ENCODE measurements around the gene EPAS1.

EPAS1 gene

DNA sequence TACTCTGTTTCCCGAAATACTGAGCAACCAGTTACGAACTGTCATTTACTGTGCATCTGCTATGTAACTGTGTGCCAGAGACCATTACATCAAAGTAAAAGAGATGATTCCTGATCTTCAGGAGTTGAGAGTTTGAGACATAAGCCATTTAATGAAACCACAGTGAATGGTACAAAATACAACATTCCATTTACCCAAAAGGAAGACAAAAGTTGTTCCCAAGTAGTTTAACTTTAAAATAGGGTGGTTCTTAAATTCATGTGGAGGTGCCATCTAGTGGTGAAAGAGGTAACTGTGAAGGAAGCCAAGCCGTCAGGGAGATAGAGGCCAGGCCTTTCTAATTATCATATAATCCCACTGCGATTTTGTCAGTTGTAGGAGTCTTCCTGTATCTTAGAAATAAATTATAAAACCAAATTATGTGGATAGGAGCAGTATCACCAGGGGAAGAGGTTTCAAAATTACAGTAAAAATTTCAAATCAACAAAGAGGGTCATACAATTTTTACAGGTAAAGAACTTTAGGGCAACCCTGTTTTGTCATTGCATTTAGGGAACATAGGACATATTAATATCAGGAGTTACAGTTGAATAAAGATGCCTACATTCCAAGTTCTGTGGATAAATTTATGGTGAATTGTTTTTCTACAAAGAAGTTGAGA, 67.7 kb downstream of the EPAS1 start:
- H3K4me1 ChIP-seq (ENCODE audit: control insufficient read depth, low read depth, low read length) = no peaks in the 10 kb centered on the region
- no peak overlapping the region for H3K27ac ChIP-seq (ENCODE audit: low read length)
- no peaks in the 10 kb centered on the region for H3K36me3 ChIP-seq (ENCODE audit: control insufficient read depth, low read depth, low read length)
- no peaks in the 10 kb centered on the region for H3K9me3 ChIP-seq (ENCODE audit: control insufficient read depth, low read depth, low read length)
- H3K9ac ChIP-seq (ENCODE audit: low read length) = no peak overlapping the region
- no peaks in the 10 kb centered on the region for H3K27me3 ChIP-seq (ENCODE audit: control insufficient read depth, insufficient read depth, low read length)
- H3K4me3 ChIP-seq (ENCODE audit: low read length) = no peak overlapping the region

DNA sequence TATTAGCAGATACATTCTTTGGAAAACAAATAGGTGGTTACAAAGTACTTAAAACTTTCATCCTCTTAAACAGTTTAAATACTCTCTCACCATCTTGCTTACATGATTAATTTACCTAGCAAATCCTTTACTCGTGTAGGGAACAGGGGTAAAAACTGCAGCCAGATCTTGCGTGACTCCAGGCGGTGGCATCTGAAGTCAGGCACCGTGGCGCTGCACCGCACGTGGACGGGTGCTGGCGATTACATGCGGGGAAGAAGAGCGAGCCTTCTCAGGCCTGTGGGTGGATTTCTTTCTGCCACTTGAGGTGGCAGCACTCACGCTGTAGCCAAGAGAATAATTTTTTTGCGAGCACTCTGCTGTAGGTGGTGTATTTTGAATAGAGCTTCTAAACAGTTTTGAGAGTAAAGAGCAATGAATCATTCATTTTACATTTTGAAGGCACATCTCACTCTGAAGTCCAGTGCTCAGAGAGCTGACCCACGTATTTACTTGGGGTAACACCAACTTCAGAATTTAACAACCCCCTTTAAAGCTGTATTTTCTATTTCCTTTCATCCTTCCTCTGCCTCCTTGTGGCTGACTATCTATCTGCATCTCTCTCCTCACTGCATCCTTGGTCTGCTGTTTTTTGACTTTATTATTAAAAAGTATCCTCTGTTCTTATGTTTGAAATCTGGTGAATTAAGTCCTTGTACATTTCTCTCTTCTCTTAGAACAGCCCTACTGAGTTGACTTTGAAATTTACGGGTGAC, 68.9 kb downstream of the EPAS1 start:
- Histone ChIP-seq H3K4me1 (ENCODE audit: control insufficient read depth, low read depth, low read length) (no peaks in the 10 kb centered on the region), H3K27ac (ENCODE audit: low read length) (no peak overlapping the region), H3K9ac (ENCODE audit: low read length) (no peak overlapping the region), H3K9me3 (ENCODE audit: control insufficient read depth, low read depth, low read length) (no peaks in the 10 kb centered on the region), H3K27me3 (ENCODE audit: control insufficient read depth, insufficient read depth, low read length) (no peaks in the 10 kb centered on the region), H3K36me3 (ENCODE audit: control insufficient read depth, low read depth, low read length) (no peaks in the 10 kb centered on the region), H3K4me3 (ENCODE audit: low read length) (no peak overlapping the region)

DNA sequence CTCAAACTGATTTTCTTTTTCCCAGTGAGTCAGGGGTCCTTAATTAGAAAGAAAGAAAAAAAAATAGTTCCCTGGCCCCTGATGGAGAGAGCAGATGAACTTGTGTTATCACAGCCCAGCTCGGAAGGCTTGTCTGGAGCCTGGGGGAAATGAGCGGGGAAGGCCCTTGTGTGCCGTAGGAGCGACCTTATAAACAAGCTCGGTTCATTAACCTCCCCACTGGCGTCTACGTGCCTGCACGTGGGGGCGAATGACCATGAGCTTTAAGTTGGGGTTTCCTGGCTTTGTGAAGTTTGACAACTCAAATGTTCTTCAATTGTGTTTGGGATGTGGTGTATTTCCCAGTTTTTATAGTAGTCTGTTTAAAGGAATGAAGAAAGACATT, 69.5 kb downstream of the EPAS1 start:
- H3K27me3 ChIP-seq (ENCODE audit: control insufficient read depth, insufficient read depth, low read length) = no peaks in the 10 kb centered on the region
- H3K9me3 ChIP-seq (ENCODE audit: control insufficient read depth, low read depth, low read length) = no peaks in the 10 kb centered on the region
- H3K4me3 ChIP-seq (ENCODE audit: low read length) = no peak overlapping the region
- no peak overlapping the region for H3K27ac ChIP-seq (ENCODE audit: low read length)
- H3K9ac ChIP-seq (ENCODE audit: low read length) = no peak overlapping the region
- no peaks in the 10 kb centered on the region for H3K36me3 ChIP-seq (ENCODE audit: control insufficient read depth, low read depth, low read length)
- no peaks in the 10 kb centered on the region for H3K4me1 ChIP-seq (ENCODE audit: control insufficient read depth, low read depth, low read length)

DNA sequence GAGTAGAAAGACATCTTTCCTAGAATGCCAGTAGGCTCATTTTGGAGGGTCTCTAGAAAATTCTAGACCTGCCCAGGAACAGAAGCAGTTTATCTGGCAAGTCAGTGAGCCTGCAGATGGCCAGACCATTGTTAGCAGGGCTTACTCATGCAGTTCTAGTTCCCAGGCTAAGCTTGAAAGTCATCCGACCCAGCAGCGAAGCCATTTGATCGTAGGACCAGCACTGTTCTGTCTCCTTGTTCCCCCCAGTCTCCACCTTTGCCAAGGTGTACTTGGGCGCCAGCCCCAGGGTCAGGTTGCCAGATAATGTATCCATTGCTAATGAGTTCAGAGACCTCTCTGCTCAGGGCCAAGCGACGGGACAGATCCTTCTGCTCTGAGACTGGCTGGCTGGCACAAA, 70.1 kb downstream of the EPAS1 start:
- Histone ChIP-seq H3K27me3 (ENCODE audit: control insufficient read depth, insufficient read depth, low read length) (no peaks in the 10 kb centered on the region), H3K9me3 (ENCODE audit: control insufficient read depth, low read depth, low read length) (no peaks in the 10 kb centered on the region), H3K36me3 (ENCODE audit: control insufficient read depth, low read depth, low read length) (no peaks in the 10 kb centered on the region), H3K4me3 (ENCODE audit: low read length) (no peak overlapping the region), H3K27ac (ENCODE audit: low read length) (no peak overlapping the region), H3K9ac (ENCODE audit: low read length) (no peak overlapping the region), H3K4me1 (ENCODE audit: control insufficient read depth, low read depth, low read length) (no peaks in the 10 kb centered on the region)

DNA sequence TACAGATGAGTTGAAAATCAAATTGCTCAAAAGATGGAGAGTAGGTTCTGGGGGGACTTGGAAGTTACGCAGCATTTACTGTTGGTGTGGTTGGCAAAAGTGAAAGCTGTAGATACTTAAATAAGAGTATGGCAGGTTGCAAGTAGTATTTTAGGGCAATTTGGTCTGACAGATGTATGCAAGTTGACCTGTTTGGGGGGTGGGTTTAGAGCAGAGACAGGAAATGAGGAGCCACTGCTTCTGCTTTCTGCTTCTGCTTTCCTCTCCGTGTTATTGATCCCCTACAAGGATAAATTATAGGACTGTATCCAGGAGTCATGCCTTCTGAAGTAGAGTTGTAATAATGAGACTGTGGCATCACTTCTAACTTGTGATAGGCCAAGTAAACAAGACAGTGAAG, 71.2 kb downstream of the EPAS1 start:
- H3K27me3 ChIP-seq (ENCODE audit: control insufficient read depth, insufficient read depth, low read length) = no peaks in the 10 kb centered on the region
- no peaks in the 10 kb centered on the region for H3K9me3 ChIP-seq (ENCODE audit: control insufficient read depth, low read depth, low read length)
- H3K9ac ChIP-seq (ENCODE audit: low read length) = no peak overlapping the region
- no peak overlapping the region for H3K4me3 ChIP-seq (ENCODE audit: low read length)
- H3K36me3 ChIP-seq (ENCODE audit: control insufficient read depth, low read depth, low read length) = no peaks in the 10 kb centered on the region
- no peaks in the 10 kb centered on the region for H3K4me1 ChIP-seq (ENCODE audit: control insufficient read depth, low read depth, low read length)
- no peak overlapping the region for H3K27ac ChIP-seq (ENCODE audit: low read length)

DNA sequence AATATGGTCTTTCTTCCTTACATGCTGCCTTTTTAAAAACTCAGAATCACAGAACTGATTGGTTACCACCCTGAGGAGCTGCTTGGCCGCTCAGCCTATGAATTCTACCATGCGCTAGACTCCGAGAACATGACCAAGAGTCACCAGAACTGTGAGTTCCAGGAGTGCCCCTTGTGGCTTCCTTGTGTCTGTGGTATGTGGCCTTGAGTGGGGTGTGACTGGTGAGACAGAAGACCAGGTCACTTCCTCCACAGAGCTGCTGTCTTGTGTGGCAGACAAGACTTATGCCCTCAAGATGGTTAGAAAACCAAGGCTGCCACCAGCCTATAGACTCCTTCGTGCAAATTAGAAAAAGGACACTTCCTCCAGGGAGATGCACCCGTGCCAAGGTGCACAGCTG, 72.6 kb downstream of the EPAS1 start:
- no peaks in the 10 kb centered on the region for H3K36me3 ChIP-seq (ENCODE audit: control insufficient read depth, low read depth, low read length)
- no peaks in the 10 kb centered on the region for H3K9me3 ChIP-seq (ENCODE audit: control insufficient read depth, low read depth, low read length)
- H3K27me3 ChIP-seq (ENCODE audit: control insufficient read depth, insufficient read depth, low read length) = no peaks in the 10 kb centered on the region
- no peak overlapping the region for H3K4me3 ChIP-seq (ENCODE audit: low read length)
- no peak overlapping the region for H3K27ac ChIP-seq (ENCODE audit: low read length)
- no peaks in the 10 kb centered on the region for H3K4me1 ChIP-seq (ENCODE audit: control insufficient read depth, low read depth, low read length)
- H3K9ac ChIP-seq (ENCODE audit: low read length) = no peak overlapping the region

DNA sequence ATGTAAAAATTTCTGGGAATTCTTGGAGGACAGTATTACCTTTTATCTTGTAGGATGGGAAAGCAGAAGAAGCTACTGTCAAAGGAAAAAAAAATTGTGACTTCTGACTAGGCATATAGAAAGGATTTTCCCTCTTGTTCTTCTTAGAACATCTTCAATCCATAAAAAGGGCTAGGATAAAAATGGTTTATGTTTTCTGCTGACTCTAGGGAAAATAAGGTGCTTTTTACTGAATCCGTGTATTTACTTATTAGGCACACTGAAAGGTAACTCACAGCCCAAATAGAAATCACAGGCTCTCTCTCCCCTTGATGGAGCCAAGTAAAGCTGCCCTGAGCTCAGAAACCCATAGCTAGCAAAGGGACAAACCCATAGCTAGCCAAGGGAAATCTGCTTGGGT, 74.6 kb downstream of the EPAS1 start:
- Histone ChIP-seq H3K4me3 (ENCODE audit: low read length) (no peak overlapping the region), H3K9ac (ENCODE audit: low read length) (no peak overlapping the region), H3K27ac (ENCODE audit: low read length) (no peak overlapping the region), H3K36me3 (ENCODE audit: control insufficient read depth, low read depth, low read length) (no peaks in the 10 kb centered on the region), H3K4me1 (ENCODE audit: control insufficient read depth, low read depth, low read length) (no peaks in the 10 kb centered on the region), H3K27me3 (ENCODE audit: control insufficient read depth, insufficient read depth, low read length) (no peaks in the 10 kb centered on the region), H3K9me3 (ENCODE audit: control insufficient read depth, low read depth, low read length) (no peaks in the 10 kb centered on the region)

DNA sequence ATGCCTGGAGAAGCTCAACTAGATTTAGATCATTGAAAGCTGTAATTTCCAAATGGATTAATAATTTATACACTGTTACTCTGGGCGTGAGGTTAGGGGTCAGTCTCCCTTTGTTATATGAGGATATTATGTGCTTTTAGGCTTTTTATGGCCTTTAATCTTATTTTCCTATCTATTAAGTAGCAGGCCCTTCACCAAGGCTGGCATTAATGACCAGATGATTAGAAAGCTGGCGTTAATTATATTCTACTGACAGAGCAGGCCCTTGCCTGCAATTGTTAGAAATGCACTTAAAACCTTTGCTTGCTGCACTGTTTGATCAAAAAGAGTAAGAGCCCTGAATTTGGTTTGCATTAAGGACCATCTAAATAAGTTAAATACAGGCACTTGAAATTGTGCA, 75.3 kb downstream of the EPAS1 start:
- H3K9me3 ChIP-seq (ENCODE audit: control insufficient read depth, low read depth, low read length) = no peaks in the 10 kb centered on the region
- H3K4me3 ChIP-seq (ENCODE audit: low read length) = no peak overlapping the region
- no peaks in the 10 kb centered on the region for H3K27me3 ChIP-seq (ENCODE audit: control insufficient read depth, insufficient read depth, low read length)
- no peaks in the 10 kb centered on the region for H3K4me1 ChIP-seq (ENCODE audit: control insufficient read depth, low read depth, low read length)
- no peaks in the 10 kb centered on the region for H3K36me3 ChIP-seq (ENCODE audit: control insufficient read depth, low read depth, low read length)
- no peak overlapping the region for H3K9ac ChIP-seq (ENCODE audit: low read length)
- no peak overlapping the region for H3K27ac ChIP-seq (ENCODE audit: low read length)

DNA sequence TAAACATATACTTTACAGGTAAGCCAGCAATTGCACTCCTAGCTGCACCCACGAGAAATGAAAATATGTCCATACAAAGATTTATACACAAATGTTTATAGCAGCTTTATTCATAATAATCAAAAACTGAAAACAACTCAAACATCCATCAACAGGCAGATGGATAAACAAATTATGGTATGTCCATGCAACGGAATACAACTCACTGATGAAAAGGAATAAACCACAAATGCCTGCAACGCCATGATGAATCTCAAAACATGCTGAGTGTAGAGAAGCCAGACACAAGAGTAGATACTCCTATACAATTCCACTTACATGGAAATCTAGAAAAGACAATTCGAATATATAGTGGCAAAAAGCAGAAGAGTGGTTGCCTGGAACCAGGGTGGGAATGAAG, 76.0 kb downstream of the EPAS1 start:
- Histone ChIP-seq H3K4me1 (ENCODE audit: control insufficient read depth, low read depth, low read length) (no peaks in the 10 kb centered on the region), H3K9ac (ENCODE audit: low read length) (no peak overlapping the region), H3K9me3 (ENCODE audit: control insufficient read depth, low read depth, low read length) (no peaks in the 10 kb centered on the region), H3K27me3 (ENCODE audit: control insufficient read depth, insufficient read depth, low read length) (no peaks in the 10 kb centered on the region), H3K4me3 (ENCODE audit: low read length) (no peak overlapping the region), H3K36me3 (ENCODE audit: control insufficient read depth, low read depth, low read length) (no peaks in the 10 kb centered on the region), H3K27ac (ENCODE audit: low read length) (no peak overlapping the region)

DNA sequence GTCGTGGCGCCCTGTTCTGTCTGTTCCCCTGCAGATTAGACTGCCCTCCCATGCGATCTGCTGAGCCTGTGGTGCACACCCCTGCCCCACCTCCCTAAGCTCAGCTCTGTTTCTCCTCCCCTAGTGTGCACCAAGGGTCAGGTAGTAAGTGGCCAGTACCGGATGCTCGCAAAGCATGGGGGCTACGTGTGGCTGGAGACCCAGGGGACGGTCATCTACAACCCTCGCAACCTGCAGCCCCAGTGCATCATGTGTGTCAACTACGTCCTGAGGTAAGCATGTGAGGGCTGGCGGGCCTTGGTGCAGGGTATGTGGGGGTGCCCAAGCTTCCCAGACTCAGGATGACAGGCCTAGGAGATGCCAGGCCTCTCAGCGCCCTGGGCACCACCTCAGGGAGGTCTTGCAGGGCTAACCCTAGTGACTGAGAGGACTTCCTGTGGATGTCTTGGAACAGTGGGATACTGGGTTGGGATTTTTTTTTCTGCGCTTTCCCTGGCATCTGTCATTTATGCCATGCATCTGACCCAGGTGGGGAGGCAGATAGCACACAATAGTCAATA, 78.4 kb downstream of the EPAS1 start:
- Histone ChIP-seq H3K36me3 (ENCODE audit: control insufficient read depth, low read depth, low read length) (no peaks in the 10 kb centered on the region), H3K27me3 (ENCODE audit: control insufficient read depth, insufficient read depth, low read length) (no peaks in the 10 kb centered on the region), H3K9ac (ENCODE audit: low read length) (no peak overlapping the region), H3K4me1 (ENCODE audit: control insufficient read depth, low read depth, low read length) (no peaks in the 10 kb centered on the region), H3K4me3 (ENCODE audit: low read length) (no peak overlapping the region), H3K9me3 (ENCODE audit: control insufficient read depth, low read depth, low read length) (no peaks in the 10 kb centered on the region), H3K27ac (ENCODE audit: low read length) (no peak overlapping the region)

DNA sequence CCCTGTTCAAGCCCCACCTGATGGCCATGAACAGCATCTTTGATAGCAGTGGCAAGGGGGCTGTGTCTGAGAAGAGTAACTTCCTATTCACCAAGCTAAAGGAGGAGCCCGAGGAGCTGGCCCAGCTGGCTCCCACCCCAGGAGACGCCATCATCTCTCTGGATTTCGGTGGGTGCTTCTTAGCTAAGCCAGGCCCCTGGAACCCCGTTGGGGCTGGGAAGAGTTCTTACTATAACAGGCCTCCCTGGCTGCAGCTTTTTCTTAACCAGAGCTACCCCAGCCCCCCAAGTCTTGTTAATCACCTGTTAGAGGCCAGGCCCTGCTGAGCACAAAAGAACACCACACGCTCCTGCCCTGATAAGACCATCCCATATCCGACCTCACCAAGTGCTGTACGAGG, 79.4 kb downstream of the EPAS1 start:
- Histone ChIP-seq H3K9me3 (ENCODE audit: control insufficient read depth, low read depth, low read length) (no peaks in the 10 kb centered on the region), H3K4me3 (ENCODE audit: low read length) (no peak overlapping the region), H3K9ac (ENCODE audit: low read length) (no peak overlapping the region), H3K36me3 (ENCODE audit: control insufficient read depth, low read depth, low read length) (no peaks in the 10 kb centered on the region), H3K27ac (ENCODE audit: low read length) (no peak overlapping the region), H3K4me1 (ENCODE audit: control insufficient read depth, low read depth, low read length) (no peaks in the 10 kb centered on the region), H3K27me3 (ENCODE audit: control insufficient read depth, insufficient read depth, low read length) (no peaks in the 10 kb centered on the region)

DNA sequence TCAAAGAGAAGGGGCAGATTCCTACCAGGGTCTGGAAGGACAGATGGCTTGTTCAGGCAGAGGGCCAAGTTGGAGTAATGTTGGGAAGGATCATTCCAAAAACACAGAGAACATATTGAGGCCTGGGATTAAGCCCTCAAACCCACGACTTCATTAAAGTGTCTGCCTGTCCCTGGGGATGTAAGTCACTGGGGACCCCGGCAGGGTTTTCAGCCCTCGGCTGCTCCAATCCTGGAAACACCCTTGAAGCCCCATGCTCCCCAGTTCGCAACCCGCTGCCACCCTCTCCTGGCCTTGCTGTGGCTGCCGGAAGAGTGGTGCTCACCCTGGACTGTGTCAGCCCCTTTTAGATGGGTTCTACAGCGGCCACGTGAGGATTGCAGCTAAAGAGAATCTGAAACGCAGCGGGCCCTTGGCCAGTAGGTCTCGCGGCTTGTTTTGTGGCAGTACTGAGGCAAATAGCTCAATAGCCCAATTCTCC, 79.9 kb downstream of the EPAS1 start:
- no peak overlapping the region for H3K27ac ChIP-seq (ENCODE audit: low read length)
- no peaks in the 10 kb centered on the region for H3K27me3 ChIP-seq (ENCODE audit: control insufficient read depth, insufficient read depth, low read length)
- no peaks in the 10 kb centered on the region for H3K9me3 ChIP-seq (ENCODE audit: control insufficient read depth, low read depth, low read length)
- no peaks in the 10 kb centered on the region for H3K4me1 ChIP-seq (ENCODE audit: control insufficient read depth, low read depth, low read length)
- H3K9ac ChIP-seq (ENCODE audit: low read length) = no peak overlapping the region
- no peak overlapping the region for H3K4me3 ChIP-seq (ENCODE audit: low read length)
- no peaks in the 10 kb centered on the region for H3K36me3 ChIP-seq (ENCODE audit: control insufficient read depth, low read depth, low read length)

Data from iPS-18a (cell line).